Activated CD8-positive, alpha-beta memory T cell treated with anti-CD3 and anti-CD28 coated beads, Interleukin-2, amount 10 ng/mL, durations not matched to agents 7 days and 5 days (primary cell): ENCODE measurements around the gene NDUFS4. TPM values are rescaled to one million over a fixed set of nuclear protein-coding genes. Genes with fewer than 3 reads are reported as not detected.
"Not testable (repeated sequence)": the region's sequence is repeated elsewhere in the genome, so short reads cannot be mapped to it uniquely, and the experiment has no call there.

ENCODE experiments used
- ATAC-seq: fragments of 150-1000 bp; cut with Tn5 transposase; one replicate; pipeline ENCODE4 v1.10.0; 2021; ENCODE audit warnings: moderate library complexity
- CTCF ChIA-PET: fragments of 350-600 bp; sonication (Branson Sonifier 250); formaldehyde crosslinking; loops from one replicate; lab custom pipeline; 2021; ENCODE audit warnings: antibody characterized with exemption; lab: Charles Lee
- DNase-seq: peaks from one replicate; pipeline ENCODE4 v3.0.0-alpha.2; 2020
- H3K27ac Mint-ChIP-seq: one replicate; pipeline ENCODE4 v1.8.0; 2021; ENCODE audit warnings: mild to moderate bottlenecking, mixed read lengths
- H3K27me3 Mint-ChIP-seq: one replicate; pipeline ENCODE4 v1.8.0; 2021; ENCODE audit warnings: mixed read lengths
- H3K36me3 Mint-ChIP-seq: one replicate; pipeline ENCODE4 v1.8.0; 2021; ENCODE audit warnings: mild to moderate bottlenecking, mixed read lengths
- H3K4me1 Mint-ChIP-seq: one replicate; pipeline ENCODE4 v1.8.0; 2021; ENCODE audit warnings: mixed read lengths
- H3K4me3 Mint-ChIP-seq: one replicate; pipeline ENCODE4 v1.8.0; 2021; ENCODE audit warnings: mild to moderate bottlenecking, moderate library complexity, mixed read lengths
- H3K9me3 Mint-ChIP-seq: one replicate; pipeline ENCODE4 v1.8.0; 2022; ENCODE audit warnings: low read depth, mixed read lengths
- total RNA-seq, 2 experiments: library from RNA; stranded (reverse); gene quantifications; one replicate each; pipeline ENCODE4 v1.2.3, GENCODE V29; 2021

NDUFS4 gene
- total RNA-seq, 2 experiments from 2014 or later: 49.7 to 57.7 TPM

DNA sequence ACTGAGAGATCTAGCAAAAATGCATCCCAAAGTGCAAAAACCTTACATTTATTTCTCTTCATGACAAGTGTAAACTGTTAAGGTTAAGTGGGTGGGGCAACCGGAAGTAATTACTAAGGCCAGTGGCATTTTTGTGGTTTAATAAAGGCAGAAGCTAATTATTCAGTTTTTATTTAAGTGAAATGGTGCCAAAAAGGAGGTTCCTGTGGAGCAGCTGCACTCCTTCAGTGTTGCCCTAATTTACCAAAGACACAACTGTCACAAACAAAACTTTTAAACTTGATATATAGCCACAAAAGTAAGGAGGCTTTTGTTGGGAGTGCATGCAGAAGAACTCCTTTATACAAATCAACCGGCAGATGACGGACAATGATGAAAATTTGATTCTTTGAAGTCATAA is 81.6 kb downstream of the NDUFS4 start:
- DNase-seq (no peak), ATAC-seq (no peak)
- peaks cover 24% of the 10 kb centered on the region for H3K36me3 Mint-ChIP-seq
- no peaks in the 10 kb centered on the region for H3K27me3 Mint-ChIP-seq
- H3K27ac Mint-ChIP-seq: no peak overlapping the region
- CTCF ChIA-PET: no interaction called here
- H3K4me1 Mint-ChIP-seq: no peaks in the 10 kb centered on the region
- H3K4me3 Mint-ChIP-seq: no peak overlapping the region
- H3K9me3 Mint-ChIP-seq: no peaks in the 10 kb centered on the region

DNA sequence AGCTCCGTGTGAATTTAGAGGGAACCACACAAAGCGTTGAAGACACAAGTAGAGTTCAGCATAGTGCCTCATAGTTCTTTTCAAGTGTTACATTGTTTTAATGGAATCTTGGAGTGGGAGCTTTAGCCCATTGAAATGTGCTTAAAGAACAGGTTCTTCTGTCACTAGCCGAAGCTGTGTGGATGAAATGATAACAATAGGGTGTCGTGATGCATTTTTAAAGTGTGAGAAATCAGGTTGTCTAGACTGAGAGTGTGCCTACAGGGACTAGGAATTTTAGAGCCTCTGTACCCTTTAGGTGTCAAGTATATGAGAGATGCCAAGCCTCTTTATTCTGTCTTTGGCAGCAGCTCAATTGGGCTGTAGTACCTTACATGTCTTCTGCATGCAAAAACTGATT is 83.0 kb downstream of the NDUFS4 start:
- Mint-ChIP-seq H3K27me3 (no peaks in the 10 kb centered on the region), H3K9me3 (no peaks in the 10 kb centered on the region), H3K27ac (no peak overlapping the region), H3K36me3 (peaks cover 26% of the 10 kb centered on the region), H3K4me1 (no peaks in the 10 kb centered on the region), H3K4me3 (no peak overlapping the region)
- DNase-seq (no peak), ATAC-seq (no peak)
- CTCF ChIA-PET: no interaction called here

DNA sequence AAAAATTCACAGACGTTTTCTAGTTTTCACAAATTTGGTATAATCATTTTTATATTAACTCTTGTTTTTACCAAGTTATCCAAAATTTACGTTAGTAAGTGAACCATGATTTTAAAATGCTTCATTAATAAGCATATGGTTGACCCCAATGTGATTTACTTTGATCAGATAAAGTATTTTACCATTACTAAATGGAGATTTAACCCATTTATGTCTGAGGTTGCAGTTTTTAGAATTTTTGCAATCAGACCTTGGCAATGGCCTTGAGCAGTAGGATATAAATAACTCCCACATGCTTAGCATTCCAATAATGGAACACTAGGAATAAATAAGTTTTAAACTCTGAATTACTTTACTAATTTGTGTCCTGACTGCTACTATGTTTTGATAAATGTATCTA is 84.6 kb downstream of the NDUFS4 start:
- CTCF ChIA-PET: no interaction called here
- peaks cover 2% of the 10 kb centered on the region for H3K9me3 Mint-ChIP-seq
- no peak for ATAC-seq

DNA sequence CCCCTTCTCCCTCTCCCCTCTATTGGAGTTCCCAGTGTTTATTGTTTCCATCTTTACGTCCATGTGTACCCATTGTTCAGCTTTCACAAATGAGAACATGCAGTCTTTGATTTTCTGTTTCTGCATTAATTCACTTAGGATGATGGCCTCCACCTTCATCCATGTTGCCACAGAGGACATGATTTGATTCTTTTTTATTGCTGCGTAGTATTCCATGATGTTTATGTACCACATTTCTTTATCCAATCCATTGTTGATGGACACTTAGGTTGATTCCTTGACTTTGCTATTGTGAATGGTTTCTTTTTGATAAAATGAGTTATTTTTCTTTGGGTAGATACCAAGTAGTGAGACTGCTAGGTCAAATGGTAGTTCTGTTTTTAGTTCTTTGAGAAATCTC is 88.9 kb downstream of the NDUFS4 start:
- H3K27me3 Mint-ChIP-seq: no peaks in the 10 kb centered on the region
- no peaks in the 10 kb centered on the region for H3K4me1 Mint-ChIP-seq
- peaks cover 27% of the 10 kb centered on the region for H3K36me3 Mint-ChIP-seq
- no peak for ATAC-seq
- DNase-seq: no peak
- H3K9me3 Mint-ChIP-seq: peaks cover 2% of the 10 kb centered on the region
- H3K27ac Mint-ChIP-seq: no peak overlapping the region
- H3K4me3 Mint-ChIP-seq: no peak overlapping the region
- CTCF ChIA-PET: no interaction called here

More for the DNA sequence above, 84.6 kb downstream of the NDUFS4 start:
- no peak for DNase-seq
- Mint-ChIP-seq H3K27ac (no peak overlapping the region), H3K27me3 (no peaks in the 10 kb centered on the region), H3K4me3 (no peak overlapping the region), H3K4me1 (no peaks in the 10 kb centered on the region), H3K36me3 (peaks cover 32% of the 10 kb centered on the region)

DNA sequence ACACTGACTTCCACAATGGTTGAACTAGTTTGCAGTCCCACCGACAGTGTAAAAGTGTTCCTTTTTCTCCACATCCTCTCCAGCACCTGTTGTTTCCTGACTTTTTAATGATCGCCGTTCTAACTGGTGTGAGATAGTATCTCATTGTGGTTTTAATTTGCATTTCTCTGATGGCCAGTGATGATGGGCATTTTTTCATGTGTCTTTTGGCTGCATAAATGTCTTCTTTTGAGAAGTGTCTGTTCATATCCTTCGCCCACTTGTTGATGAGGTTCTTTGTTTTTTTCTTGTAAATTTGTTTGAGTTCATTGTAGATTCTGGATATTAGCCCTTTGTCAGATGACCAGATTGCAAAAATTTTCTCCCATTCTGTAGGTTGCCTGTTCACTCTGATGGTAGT is 100.1 kb downstream of the NDUFS4 start:
- ATAC-seq, CTCF ChIA-PET, DNase-seq, H3K27me3 Mint-ChIP-seq, H3K4me1 Mint-ChIP-seq, H3K4me3 Mint-ChIP-seq, H3K27ac Mint-ChIP-seq, H3K9me3 Mint-ChIP-seq: not testable (repeated sequence)
- peaks cover 36% of the 10 kb centered on the region for H3K36me3 Mint-ChIP-seq

DNA sequence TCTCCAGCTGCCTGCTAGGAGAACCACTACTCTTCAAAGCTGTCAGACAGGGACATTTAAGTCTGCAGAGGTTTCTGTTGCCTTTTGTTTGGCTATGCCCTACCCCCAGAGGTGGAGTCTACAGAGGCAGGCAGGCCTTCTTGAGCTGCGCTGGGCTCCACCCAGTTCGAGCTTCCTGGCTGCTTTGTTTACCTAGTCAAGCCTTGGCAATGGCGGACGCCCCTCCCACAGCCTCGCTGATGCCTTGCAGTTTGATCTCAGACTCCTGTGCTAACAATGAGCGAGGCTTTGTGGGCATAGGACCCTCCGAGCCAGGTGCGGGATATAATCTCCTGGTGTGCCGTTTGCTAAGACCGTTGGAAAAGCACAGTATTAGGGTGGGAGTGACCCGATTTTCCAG is 104.9 kb downstream of the NDUFS4 start:
- H3K4me1 Mint-ChIP-seq, ATAC-seq, DNase-seq, CTCF ChIA-PET, H3K9me3 Mint-ChIP-seq, H3K27me3 Mint-ChIP-seq, H3K4me3 Mint-ChIP-seq, H3K27ac Mint-ChIP-seq: not testable (repeated sequence)
- peaks cover 42% of the 10 kb centered on the region for H3K36me3 Mint-ChIP-seq

DNA sequence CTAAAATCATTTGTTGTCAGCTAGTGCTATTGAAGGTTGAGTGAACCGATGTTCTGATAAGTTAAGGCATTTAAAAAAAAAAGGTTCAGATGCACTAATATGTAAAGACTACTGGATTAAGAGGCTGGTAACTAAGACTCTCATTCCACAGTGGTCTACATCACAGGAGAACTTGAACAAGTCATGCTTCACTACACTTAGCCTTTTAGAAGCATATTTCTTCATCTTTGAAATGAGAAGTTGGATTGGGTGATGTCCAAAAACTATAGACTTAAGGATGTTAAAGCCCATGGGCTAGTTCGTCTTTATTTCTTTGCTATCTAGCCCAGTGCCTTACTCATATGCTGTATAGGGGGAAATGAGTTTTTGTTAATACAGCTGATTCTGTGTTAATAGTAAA is 107.2 kb downstream of the NDUFS4 start:
- Mint-ChIP-seq H3K4me3 (no peak overlapping the region), H3K9me3 (peaks cover 9% of the 10 kb centered on the region), H3K4me1 (no peaks in the 10 kb centered on the region), H3K36me3 (peaks cover 38% of the 10 kb centered on the region), H3K27ac (no peak overlapping the region), H3K27me3 (no peaks in the 10 kb centered on the region)
- ATAC-seq (no peak), DNase-seq (no peak)
- CTCF ChIA-PET: no interaction called here

DNA sequence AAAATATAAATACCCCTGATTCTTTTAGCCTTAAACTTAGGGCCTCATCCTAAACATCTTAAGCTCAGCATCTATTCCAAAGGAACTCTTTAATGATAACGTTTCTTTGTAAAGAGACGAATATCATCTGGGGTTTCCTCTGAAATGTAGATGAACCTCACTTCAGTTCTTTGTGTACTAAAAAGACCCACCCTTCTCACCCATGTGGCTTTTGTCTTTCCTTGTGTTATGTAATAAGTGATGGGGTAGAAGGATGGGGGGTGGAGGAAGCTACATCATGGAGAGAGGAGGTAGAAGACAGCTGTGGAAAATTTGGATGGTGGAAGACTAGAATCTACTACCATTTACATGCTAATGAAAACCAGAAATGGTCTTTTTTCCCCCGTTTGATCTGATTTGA is 111.0 kb downstream of the NDUFS4 start:
- peaks cover 18% of the 10 kb centered on the region for H3K36me3 Mint-ChIP-seq
- H3K4me1 Mint-ChIP-seq: no peaks in the 10 kb centered on the region
- ATAC-seq (no peak), DNase-seq (no peak)
- H3K4me3 Mint-ChIP-seq: no peak overlapping the region
- H3K27ac Mint-ChIP-seq: no peak overlapping the region
- CTCF ChIA-PET: no interaction called here
- no peaks in the 10 kb centered on the region for H3K27me3 Mint-ChIP-seq
- peaks cover 2% of the 10 kb centered on the region for H3K9me3 Mint-ChIP-seq

DNA sequence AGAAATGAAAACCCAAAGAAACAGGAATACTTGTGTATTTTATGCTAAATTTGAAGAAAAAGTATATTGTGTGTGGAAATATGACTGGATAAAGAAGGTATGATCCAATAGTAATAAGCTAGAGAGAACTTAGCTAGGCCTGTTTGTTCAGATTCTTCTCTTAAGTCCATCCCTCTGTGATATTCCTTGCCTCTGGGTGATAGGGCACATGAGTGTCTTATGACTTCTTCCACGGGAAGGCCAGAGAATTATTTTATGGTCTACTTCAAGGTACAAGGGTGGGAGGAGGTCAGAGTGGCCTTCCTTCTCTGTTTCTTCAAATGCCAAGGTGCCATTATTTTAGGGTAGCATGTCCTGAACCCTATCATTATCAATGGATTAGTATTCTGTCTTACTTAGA is 113.7 kb downstream of the NDUFS4 start:
- no peak for DNase-seq
- Mint-ChIP-seq H3K27me3 (no peaks in the 10 kb centered on the region), H3K36me3 (peaks cover 12% of the 10 kb centered on the region), H3K4me3 (no peak overlapping the region), H3K9me3 (no peaks in the 10 kb centered on the region), H3K4me1 (no peaks in the 10 kb centered on the region), H3K27ac (no peak overlapping the region)
- ATAC-seq: no peak
- CTCF ChIA-PET: interaction anchor here (0.6 kb wide), 1 partner anchor 111 kb away, joined by 3 read pairs; no protein-coding TSS in a partner anchor

DNA sequence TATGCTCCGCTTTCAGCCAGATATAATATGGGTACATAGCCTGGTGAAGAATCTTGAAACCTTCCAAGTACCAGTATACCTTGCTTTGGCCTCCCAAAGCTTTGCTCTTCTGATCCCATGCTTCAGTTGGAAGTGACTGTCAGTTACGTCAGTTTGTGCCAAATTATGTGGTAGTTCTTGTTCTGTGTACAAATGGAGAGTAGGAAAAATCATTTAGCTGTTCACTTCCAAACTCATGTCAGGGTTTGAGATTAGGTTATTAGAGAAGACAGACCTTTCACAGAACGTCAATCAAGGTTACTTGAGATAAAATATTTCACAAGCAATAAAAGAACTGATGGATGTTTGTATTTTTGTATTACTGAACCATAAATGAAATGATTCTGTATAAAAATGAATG is 117.2 kb downstream of the NDUFS4 start:
- no peak overlapping the region for H3K4me3 Mint-ChIP-seq
- H3K27me3 Mint-ChIP-seq: no peaks in the 10 kb centered on the region
- H3K27ac Mint-ChIP-seq: no peak overlapping the region
- DNase-seq: no peak
- no peaks in the 10 kb centered on the region for H3K4me1 Mint-ChIP-seq
- CTCF ChIA-PET: no interaction called here
- no peak for ATAC-seq
- no peaks in the 10 kb centered on the region for H3K9me3 Mint-ChIP-seq
- H3K36me3 Mint-ChIP-seq: peaks cover 15% of the 10 kb centered on the region

DNA sequence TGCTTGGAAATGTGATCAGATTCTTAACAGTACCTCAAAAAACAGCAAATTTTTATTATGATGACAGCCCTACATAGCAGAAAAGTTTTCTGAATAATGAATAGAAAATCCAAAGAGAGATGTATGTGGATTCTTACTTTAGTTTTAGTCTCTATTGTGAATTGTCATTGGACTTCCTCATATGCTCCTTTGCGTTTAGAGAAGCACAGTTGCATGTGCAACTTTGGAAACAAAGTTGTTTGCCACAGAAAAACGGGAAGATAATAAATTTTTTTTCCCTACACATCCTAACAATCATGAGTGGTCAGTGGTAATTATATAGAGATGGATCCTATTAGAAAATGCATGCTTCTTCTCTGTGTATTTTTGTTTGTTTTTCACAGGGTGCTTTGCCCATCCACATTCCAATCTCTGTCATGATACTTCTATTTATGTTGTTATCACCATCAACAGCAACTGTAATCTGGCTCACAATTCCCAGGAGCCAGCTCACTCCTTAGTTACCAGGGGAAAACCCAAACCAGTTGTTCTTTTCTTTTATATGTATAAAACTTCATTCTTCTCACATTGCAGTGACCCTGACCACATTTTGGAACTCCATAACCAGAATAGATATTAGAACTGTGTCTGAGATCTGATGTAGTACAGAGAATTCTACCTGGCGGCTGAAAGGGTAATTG is 118.7 kb downstream of the NDUFS4 start:
- H3K27me3 Mint-ChIP-seq: no peaks in the 10 kb centered on the region
- H3K27ac Mint-ChIP-seq: no peak overlapping the region
- ATAC-seq (no peak), DNase-seq (no peak)
- peaks cover 18% of the 10 kb centered on the region for H3K36me3 Mint-ChIP-seq
- CTCF ChIA-PET: no interaction called here
- H3K4me1 Mint-ChIP-seq: no peaks in the 10 kb centered on the region
- H3K9me3 Mint-ChIP-seq: no peaks in the 10 kb centered on the region
- no peak overlapping the region for H3K4me3 Mint-ChIP-seq

DNA sequence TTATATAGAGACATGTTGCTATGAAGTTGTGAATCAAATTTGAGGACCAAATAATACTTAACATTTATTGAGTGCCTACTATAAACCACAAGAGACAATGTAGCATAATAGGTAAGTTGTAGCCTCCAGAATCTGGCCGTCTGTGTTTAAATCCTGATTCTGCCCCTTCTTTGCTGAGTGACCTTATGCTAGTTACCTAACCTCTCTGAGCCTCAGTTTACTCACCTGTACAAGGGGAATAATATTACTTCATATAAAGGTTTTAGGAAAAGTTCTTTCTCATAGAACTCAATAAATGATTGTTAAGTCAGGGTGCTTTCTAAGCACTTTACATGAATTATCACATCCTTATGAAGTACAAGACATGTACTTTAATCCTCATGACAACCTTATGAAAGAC is 120.6 kb downstream of the NDUFS4 start:
- DNase-seq (no peak), ATAC-seq (no peak)
- no peaks in the 10 kb centered on the region for H3K9me3 Mint-ChIP-seq
- no peak overlapping the region for H3K4me3 Mint-ChIP-seq
- CTCF ChIA-PET: no interaction called here
- no peak overlapping the region for H3K27ac Mint-ChIP-seq
- H3K36me3 Mint-ChIP-seq: peaks cover 24% of the 10 kb centered on the region
- H3K27me3 Mint-ChIP-seq: no peaks in the 10 kb centered on the region
- no peaks in the 10 kb centered on the region for H3K4me1 Mint-ChIP-seq

DNA sequence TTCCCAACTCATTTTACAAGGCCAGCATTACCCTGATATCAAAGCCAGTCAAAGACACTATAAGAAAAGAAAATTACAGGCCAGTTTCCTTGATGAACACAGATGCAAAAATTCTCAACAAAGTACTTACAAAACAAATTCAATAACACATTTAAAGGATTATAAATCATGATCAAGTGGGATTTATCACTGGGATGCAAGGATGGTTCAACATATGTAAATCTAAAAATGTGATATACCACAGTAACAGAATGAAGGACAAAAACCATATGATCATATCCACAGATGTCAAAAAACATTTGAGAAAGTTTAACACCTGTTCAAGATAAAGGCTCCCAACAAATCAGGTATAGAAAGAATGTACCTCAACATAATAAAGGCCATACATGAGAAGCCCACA is 130.6 kb downstream of the NDUFS4 start:
- no peaks in the 10 kb centered on the region for H3K4me1 Mint-ChIP-seq
- H3K4me3 Mint-ChIP-seq: no peak overlapping the region
- H3K27ac Mint-ChIP-seq: no peak overlapping the region
- H3K36me3 Mint-ChIP-seq: peaks cover 3% of the 10 kb centered on the region
- CTCF ChIA-PET: no interaction called here
- peaks cover 11% of the 10 kb centered on the region for H3K9me3 Mint-ChIP-seq
- DNase-seq: no peak
- ATAC-seq: no peak
- H3K27me3 Mint-ChIP-seq: no peaks in the 10 kb centered on the region

DNA sequence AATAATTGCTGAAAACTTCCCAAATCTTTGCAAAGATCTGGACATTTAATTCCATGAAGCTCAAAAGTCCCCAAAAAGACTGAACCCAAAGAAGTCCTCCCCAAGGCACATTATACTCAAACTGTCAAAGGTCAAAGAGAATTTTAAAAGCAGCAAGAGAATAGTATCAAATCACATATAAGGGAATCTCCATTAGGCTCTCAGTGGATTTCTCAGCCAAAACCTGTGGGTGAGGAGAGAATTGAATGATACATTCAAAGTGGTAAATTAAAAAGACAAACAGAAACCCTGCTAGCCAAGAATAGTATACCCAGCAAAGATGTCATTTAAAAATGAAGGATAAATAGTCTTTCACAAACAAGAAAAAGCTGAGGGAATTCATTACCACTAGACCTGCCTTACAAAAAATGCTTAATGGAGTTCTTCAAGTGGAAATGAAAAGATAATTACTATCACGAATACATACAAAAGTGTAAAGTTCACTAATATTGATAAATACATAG is 134.1 kb downstream of the NDUFS4 start:
- H3K27ac Mint-ChIP-seq: no peak overlapping the region
- no peaks in the 10 kb centered on the region for H3K4me1 Mint-ChIP-seq
- no peak overlapping the region for H3K4me3 Mint-ChIP-seq
- no peak for DNase-seq
- H3K36me3 Mint-ChIP-seq: no peaks in the 10 kb centered on the region
- no peaks in the 10 kb centered on the region for H3K27me3 Mint-ChIP-seq
- peaks cover 12% of the 10 kb centered on the region for H3K9me3 Mint-ChIP-seq
- CTCF ChIA-PET: no interaction called here
- no peak for ATAC-seq
